Calu3 (cell line): ENCODE measurements around the gene LAMTOR4. TPM values are rescaled to one million over a fixed set of nuclear protein-coding genes. Genes with fewer than 3 reads are reported as not detected.
"Not testable (repeated sequence)": the region's sequence is repeated elsewhere in the genome, so short reads cannot be mapped to it uniquely, and the experiment has no call there.

Source experiments
- BruUV-seq: library from RNA; stranded (reverse); fragments of 400-500 nt; replicated peaks from 2 replicates; lab custom pipeline; 2021; lab: Mats Ljungman, UMichigan
- CTCF ChIA-PET: fragments of 300-600 bp; sonication (Branson Sonifier 250); formaldehyde crosslinking; loops from one replicate; lab custom pipeline; 2022; ENCODE audit warnings: antibody characterized with exemption; lab: Charles Lee
- DNase-seq: peaks from one replicate; pipeline ENCODE4 v3.0.0; 2022
- H3K27ac Mint-ChIP-seq: one replicate; pipeline ENCODE4 v1.8.0; 2022; ENCODE audit warnings: mixed read lengths; ENCODE audit not compliant: unreplicated experiment
- H3K27me3 Mint-ChIP-seq: one replicate; pipeline ENCODE4 v1.8.0; 2022; ENCODE audit warnings: mixed read lengths; ENCODE audit not compliant: unreplicated experiment
- H3K36me3 Mint-ChIP-seq: one replicate; pipeline ENCODE4 v1.8.0; 2022; ENCODE audit warnings: mild to moderate bottlenecking, moderate library complexity, mixed read lengths; ENCODE audit not compliant: insufficient read depth, unreplicated experiment
- H3K4me1 Mint-ChIP-seq: one replicate; pipeline ENCODE4 v1.8.0; 2022; ENCODE audit warnings: mild to moderate bottlenecking, low read depth, mixed read lengths; ENCODE audit not compliant: unreplicated experiment
- H3K4me3 Mint-ChIP-seq: one replicate; pipeline ENCODE4 v1.8.0; 2022; ENCODE audit warnings: mild to moderate bottlenecking, low read depth, moderate library complexity, mixed read lengths; ENCODE audit not compliant: unreplicated experiment
- H3K9me3 Mint-ChIP-seq: one replicate; pipeline ENCODE4 v1.8.0; 2022; ENCODE audit warnings: low read depth, mixed read lengths; ENCODE audit not compliant: unreplicated experiment
- intact Hi-C: fragments of 100-400 bp; cut with micrococcal nuclease; formaldehyde crosslinking; loops from one replicate; pipeline ENCODE4 v1.10.0; 2022; ENCODE audit not compliant: unreplicated experiment
- total RNA-seq: library from RNA; stranded (reverse); gene quantifications from 2 replicates; pipeline ENCODE4 v1.2.3, GENCODE V29; 2022
- TF ChIP-seq, protein P1 (sequence below): fragments of 200-600 bp; IDR thresholded peaks from one replicate; pipeline ENCODE4 v1.8.0; 2022; ENCODE audit warnings: antibody characterized with exemption; ENCODE audit not compliant: unreplicated experiment

Gene LAMTOR4
- total RNA-seq, 1 experiment from 2014 or later = 43.6 TPM

DNA sequence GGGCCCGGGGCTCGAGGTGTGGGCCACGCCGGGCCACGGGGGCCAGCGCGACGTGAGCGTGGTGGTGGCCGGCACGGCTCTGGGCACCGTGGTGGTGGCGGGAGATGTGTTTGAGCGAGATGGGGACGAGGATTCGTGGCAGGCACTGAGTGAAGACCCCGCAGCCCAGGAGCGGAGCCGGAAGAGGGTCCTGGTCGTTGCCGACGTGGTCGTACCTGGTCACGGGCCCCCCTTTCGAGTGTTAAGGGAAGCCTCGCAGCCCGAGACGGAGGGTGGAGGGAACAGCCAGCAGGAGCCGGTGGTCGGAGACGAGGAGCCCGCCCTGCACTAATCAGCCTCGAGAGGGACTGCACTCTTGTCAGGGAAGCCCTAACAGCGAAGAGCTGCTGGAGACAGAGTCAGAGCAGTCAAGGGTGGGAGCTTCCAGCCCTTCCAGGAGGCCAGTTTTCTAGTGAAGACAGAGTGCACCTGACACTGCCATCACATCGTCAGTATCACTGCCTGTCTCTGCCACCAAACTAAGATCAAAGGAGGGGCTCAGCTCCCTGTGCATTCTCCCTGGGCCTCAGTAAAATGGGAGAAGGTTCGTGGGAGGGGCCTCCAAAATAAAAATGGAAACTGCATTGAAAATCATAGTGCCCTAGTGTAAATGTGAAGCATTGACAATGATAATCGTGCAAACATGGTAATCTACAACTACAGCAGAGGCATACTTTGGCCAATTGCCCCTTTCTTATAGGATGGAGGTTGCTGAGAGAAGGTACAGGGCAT, 20.7 kb upstream of the LAMTOR4 start:
- peaks cover 13% of the 10 kb centered on the region for H3K4me1 Mint-ChIP-seq
- H3K4me3 Mint-ChIP-seq = peak overlapping the region; percentile 88
- H3K36me3 Mint-ChIP-seq = peaks cover 31% of the 10 kb centered on the region
- TF ChIP-seq, protein P1, sequence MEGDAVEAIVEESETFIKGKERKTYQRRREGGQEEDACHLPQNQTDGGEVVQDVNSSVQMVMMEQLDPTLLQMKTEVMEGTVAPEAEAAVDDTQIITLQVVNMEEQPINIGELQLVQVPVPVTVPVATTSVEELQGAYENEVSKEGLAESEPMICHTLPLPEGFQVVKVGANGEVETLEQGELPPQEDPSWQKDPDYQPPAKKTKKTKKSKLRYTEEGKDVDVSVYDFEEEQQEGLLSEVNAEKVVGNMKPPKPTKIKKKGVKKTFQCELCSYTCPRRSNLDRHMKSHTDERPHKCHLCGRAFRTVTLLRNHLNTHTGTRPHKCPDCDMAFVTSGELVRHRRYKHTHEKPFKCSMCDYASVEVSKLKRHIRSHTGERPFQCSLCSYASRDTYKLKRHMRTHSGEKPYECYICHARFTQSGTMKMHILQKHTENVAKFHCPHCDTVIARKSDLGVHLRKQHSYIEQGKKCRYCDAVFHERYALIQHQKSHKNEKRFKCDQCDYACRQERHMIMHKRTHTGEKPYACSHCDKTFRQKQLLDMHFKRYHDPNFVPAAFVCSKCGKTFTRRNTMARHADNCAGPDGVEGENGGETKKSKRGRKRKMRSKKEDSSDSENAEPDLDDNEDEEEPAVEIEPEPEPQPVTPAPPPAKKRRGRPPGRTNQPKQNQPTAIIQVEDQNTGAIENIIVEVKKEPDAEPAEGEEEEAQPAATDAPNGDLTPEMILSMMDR = no peak
- H3K27me3 Mint-ChIP-seq = no peaks in the 10 kb centered on the region
- no TSS peak for BruUV-seq
- H3K27ac Mint-ChIP-seq = no peak overlapping the region
- no peak for DNase-seq
- CTCF ChIA-PET = interaction anchor here (0.6 kb wide), 1 partner anchor 49 kb away, joined by 3 read pairs; the partner anchor contains the start of gene GPC2
- H3K9me3 Mint-ChIP-seq = no peaks in the 10 kb centered on the region
- intact Hi-C loops = no loop called here

DNA sequence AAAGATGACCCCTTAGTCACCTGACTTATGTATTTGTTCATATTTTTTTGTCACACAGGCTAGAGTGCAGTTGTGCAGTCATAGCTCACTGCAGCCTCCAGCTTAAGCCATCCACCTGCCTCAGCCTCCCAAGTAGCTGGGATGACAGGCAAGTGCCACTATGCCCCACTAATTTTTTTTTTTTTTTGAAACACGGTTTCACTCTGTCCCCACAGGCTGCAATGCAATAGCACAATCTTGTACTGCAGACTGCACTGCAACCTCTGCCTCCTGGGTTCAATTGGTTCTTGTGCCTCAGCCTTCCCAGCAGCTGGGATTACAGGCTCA, 20.1 kb upstream of the LAMTOR4 start:
- BruUV-seq = no TSS peak
- no peak overlapping the region for H3K27ac Mint-ChIP-seq
- no peaks in the 10 kb centered on the region for H3K27me3 Mint-ChIP-seq
- intact Hi-C loops = no loop called here
- H3K4me1 Mint-ChIP-seq = peaks cover 13% of the 10 kb centered on the region
- H3K36me3 Mint-ChIP-seq = peaks cover 31% of the 10 kb centered on the region
- CTCF ChIA-PET = interaction anchor here (0.6 kb wide), 1 partner anchor 48 kb away, joined by 3 read pairs; the partner anchor contains the start of gene GPC2
- DNase-seq = no peak
- H3K4me3 Mint-ChIP-seq = no peak overlapping the region
- TF ChIP-seq, protein P1 = no peak
- H3K9me3 Mint-ChIP-seq = no peaks in the 10 kb centered on the region

DNA sequence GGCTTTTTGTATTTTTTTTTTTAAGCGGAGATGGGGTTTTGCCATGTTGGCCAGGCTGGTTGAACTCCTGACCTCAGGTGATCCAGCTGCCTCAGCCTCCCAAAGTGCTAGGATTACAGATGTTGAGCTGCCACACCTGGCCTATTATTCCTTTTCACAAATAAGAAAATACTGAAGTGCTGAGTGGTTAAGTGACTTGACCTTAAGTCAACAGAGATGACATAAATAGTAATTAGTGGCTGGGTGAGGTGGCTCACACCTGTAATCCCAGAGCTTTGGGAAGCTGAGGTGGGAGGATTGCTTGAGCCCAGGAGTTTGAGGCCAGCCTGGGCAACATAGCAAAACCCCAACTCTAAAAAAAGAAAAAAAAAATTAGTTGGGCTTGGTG, 18.5 kb upstream of the LAMTOR4 start:
- intact Hi-C loops = loop anchor here (5.0 kb wide), 1 partner anchor 82 kb away; no protein-coding TSS in a partner anchor
- peaks cover 13% of the 10 kb centered on the region for H3K4me1 Mint-ChIP-seq
- H3K4me3 Mint-ChIP-seq, DNase-seq, H3K27ac Mint-ChIP-seq, BruUV-seq, H3K27me3 Mint-ChIP-seq, H3K9me3 Mint-ChIP-seq: not testable (repeated sequence)
- peaks cover 31% of the 10 kb centered on the region for H3K36me3 Mint-ChIP-seq
- CTCF ChIA-PET = interaction anchor here (0.7 kb wide), 1 partner anchor 89 kb away, joined by 3 read pairs; no protein-coding TSS in a partner anchor

DNA sequence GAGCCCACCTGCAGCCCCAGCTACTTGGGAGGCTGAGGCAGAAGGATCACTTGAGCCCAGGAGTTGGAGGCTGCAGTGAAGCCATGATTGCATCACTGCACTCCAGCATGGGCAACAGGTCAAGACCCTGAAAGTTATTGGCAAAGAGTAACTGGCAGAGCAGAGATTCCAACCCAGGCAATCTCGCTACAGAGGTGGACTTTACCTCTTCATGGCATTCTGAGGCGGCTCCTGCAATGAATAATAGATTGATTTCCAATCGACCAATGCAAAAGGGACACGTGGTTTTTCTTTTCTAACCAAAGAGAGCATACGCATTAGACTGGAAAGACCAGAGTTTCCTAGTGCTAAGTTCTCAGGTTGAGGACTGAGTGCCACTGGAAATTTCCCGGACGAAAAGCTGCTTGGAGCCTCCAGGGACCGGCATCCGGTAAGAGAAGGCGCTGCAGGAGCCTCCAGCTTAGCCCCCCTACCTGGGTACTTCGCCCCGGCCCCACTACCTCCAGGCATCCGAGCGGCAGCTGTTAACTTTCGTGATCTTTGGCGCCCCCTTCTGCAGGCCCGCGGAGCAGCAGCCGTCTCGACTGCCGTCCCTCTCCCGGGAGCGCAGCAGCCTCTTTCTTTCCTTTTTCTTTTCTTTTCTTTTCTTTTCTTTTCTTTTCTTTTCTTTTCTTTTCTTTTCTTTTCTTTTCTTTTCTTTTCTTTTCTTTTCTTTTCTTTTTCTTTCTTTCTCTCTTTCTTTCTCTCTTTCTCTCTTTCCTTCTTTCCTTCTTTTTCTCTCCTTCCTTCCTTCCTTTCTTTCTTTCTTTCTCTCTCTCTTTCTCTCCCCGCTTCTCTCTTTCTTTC, 17.9 kb upstream of the LAMTOR4 start:
- no TSS peak for BruUV-seq
- TF ChIP-seq, protein P1 = peak; percentile 78
- DNase-seq = peak; percentile 73
- Mint-ChIP-seq H3K4me1 (peaks cover 13% of the 10 kb centered on the region), H3K36me3 (peaks cover 26% of the 10 kb centered on the region), H3K27me3 (no peaks in the 10 kb centered on the region), H3K9me3 (no peaks in the 10 kb centered on the region), H3K27ac (no peak overlapping the region), H3K4me3 (peak overlapping the region; percentile 33)
- CTCF ChIA-PET = interaction anchor here (0.7 to 0.8 kb wide), 2 partner anchors 87 to 90 kb away, joined by 3 to 4 read pairs; no protein-coding TSS in a partner anchor
- intact Hi-C loops = loop anchor here (5.0 kb wide), 1 partner anchor 81 kb away; no protein-coding TSS in a partner anchor
